Vagina (tissue), 2 donors: Measurements from ENCODE around the gene TDRD7.

Source experiments
- CTCF ChIP-seq, 3 experiments: fragments of 450-650 bp in 2 of 3; fragments of 200-600 bp in 1 of 3; sonication (generic) in 1 of 3; IDR thresholded peaks; one replicate each; pipeline ENCODE4 v1.5.1; 2017 to 2019; ENCODE audit warnings: antibody characterized with exemption in 3 of 3, mild to moderate bottlenecking in 2 of 3, moderate library complexity in 2 of 3
- POLR2A ChIP-seq, 2 donors: fragments of 450-650 bp; IDR thresholded peaks; one replicate each; pipeline ENCODE4 v1.6.1; 2017; ENCODE audit warnings: antibody characterized with exemption in 2 of 2, mild to moderate bottlenecking in 2 of 2, moderate library complexity in 2 of 2
- POLR2AphosphoS5 ChIP-seq, 2 donors: sonication (generic); formaldehyde crosslinking; IDR thresholded peaks; one replicate each; pipeline ENCODE4 v1.9.0; 2017; ENCODE audit warnings: antibody characterized with exemption in 2 of 2, mild to moderate bottlenecking in 2 of 2, low read depth in 1 of 2; ENCODE audit not compliant: insufficient read depth in 1 of 2

GRCh38 chr9:97431549-97432143 lies 19.8 kb downstream of the TDRD7 start:
- TF ChIP-seq CTCF (IDR thresholded peaks at IDR 0.05) (no peak), POLR2A (IDR thresholded peaks at IDR 0.05) (no peak), POLR2AphosphoS5 (IDR thresholded peaks at IDR 0.05; ENCODE audit: insufficient read depth in 1 of 2, low read depth in 1 of 2) (no peak)
